Mammary epithelial cell (primary cell): ENCODE data around the gene TMC2.

Source experiments
- EZH2 ChIP-seq: IDR thresholded peaks from 2 replicates; pipeline ENCODE4 v1.6.1; 2012; ENCODE audit warnings: low read length, inconsistent platforms, borderline replicate concordance
- TF ChIP-seq, protein P1 (sequence below), 2 donors: IDR thresholded peaks in 1 of 2; conservative IDR thresholded peaks in 1 of 2; 2 replicates each; pipeline ENCODE4 v1.5.1; 2011 to 2012; ENCODE audit warnings: inconsistent platforms in 2 of 2, low read length in 2 of 2, mild to moderate bottlenecking in 2 of 2, control low read depth in 1 of 2, low read depth in 1 of 2; ENCODE audit not compliant: insufficient read depth in 1 of 2; ENCODE audit errors: extremely low read depth in 1 of 2

DNA sequence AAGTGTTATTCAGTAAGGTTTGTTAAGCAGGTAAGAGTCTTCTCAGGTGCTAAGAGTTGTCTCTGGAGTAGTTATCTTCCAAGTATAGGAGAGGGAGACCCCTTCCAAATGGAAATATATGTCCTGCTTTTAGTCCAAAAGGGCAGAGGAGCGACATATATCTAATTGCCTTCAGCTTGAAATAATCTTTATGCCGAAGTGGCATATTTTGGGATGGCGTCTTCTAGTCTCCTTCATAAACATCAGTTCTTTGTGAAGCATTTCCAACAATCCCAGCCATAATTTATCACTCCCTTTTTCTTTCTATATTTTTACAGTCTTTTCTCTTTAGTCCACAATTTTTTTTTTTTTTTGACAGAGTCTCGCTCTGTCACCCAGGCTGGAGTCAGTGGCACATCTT is 6.0 kb downstream of the TMC2 start:
- TF ChIP-seq, protein P1, sequence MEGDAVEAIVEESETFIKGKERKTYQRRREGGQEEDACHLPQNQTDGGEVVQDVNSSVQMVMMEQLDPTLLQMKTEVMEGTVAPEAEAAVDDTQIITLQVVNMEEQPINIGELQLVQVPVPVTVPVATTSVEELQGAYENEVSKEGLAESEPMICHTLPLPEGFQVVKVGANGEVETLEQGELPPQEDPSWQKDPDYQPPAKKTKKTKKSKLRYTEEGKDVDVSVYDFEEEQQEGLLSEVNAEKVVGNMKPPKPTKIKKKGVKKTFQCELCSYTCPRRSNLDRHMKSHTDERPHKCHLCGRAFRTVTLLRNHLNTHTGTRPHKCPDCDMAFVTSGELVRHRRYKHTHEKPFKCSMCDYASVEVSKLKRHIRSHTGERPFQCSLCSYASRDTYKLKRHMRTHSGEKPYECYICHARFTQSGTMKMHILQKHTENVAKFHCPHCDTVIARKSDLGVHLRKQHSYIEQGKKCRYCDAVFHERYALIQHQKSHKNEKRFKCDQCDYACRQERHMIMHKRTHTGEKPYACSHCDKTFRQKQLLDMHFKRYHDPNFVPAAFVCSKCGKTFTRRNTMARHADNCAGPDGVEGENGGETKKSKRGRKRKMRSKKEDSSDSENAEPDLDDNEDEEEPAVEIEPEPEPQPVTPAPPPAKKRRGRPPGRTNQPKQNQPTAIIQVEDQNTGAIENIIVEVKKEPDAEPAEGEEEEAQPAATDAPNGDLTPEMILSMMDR (conservative IDR thresholded peaks at IDR 0.05 in 1 of 2, IDR thresholded peaks at IDR 0.05 in 1 of 2; ENCODE audit: extremely low read depth in 1 of 2, insufficient read depth in 1 of 2, low read depth in 1 of 2, low read length in 2 of 2), result no peak
- TF ChIP-seq EZH2, result no peak
